Adrenal gland (tissue), 12 donors: ENCODE data around the gene LZTR1. TPM values are rescaled to one million over a fixed set of nuclear protein-coding genes. Genes with fewer than 3 reads are reported as not detected.
A peak's percentile ranks its signal among the peaks of the same experiment; 100 is the strongest.

Experiments used
- DNase-seq, 7 donors: peaks; one replicate each; pipeline ENCODE4 v3.0.0-alpha.2; 2019 to 2020
- H3K27ac ChIP-seq, 5 donors: fragments of 200-600 bp; sonication (generic) in 4 of 5; 1 replicate in 3 of 5; 2 replicates in 2 of 5; pipeline versions ENCODE4 v1.5.1 to v1.8.0; 2016 to 2020; ENCODE audit warnings: mild to moderate bottlenecking in 1 of 5
- H3K27me3 ChIP-seq: fragments of 200-600 bp; 2 replicates; pipeline ENCODE4 v1.8.0; 2021
- H3K36me3 ChIP-seq, 2 donors: fragments of 200-600 bp; replicated peaks in 1 of 2; 1 replicate in 1 of 2; 2 replicates in 1 of 2; pipeline versions ENCODE4 v1.5.1 to v1.8.0; 2018 to 2022
- H3K4me1 ChIP-seq, 2 donors: fragments of 200-600 bp; replicated peaks in 1 of 2; 1 replicate in 1 of 2; 2 replicates in 1 of 2; pipeline versions ENCODE4 v1.5.1 to v1.8.0; 2018 to 2021
- H3K4me3 ChIP-seq, 4 donors: fragments of 200-600 bp; sonication (generic) in 3 of 4; one replicate each; pipeline ENCODE4 v1.5.1; 2016 to 2018
- H3K9me3 ChIP-seq, 3 donors: fragments of 200-600 bp; sonication (generic) in 1 of 3; replicated peaks in 1 of 3; 1 replicate in 2 of 3; 2 replicates in 1 of 3; pipeline versions ENCODE4 v1.5.1 to v1.8.0; 2016 to 2021
- POLR2A ChIP-seq, 2 donors: fragments of 450-650 bp; IDR thresholded peaks; one replicate each; pipeline ENCODE4 v1.6.1; 2017; ENCODE audit warnings: antibody characterized with exemption in 2 of 2, mild to moderate bottlenecking in 2 of 2, moderate library complexity in 1 of 2
- WGBS, 4 donors: extraction: QIAGEN DNeasy Blood & Tissue Kit in 2 of 4; methylation state at CpG; one replicate each; pipeline versions ENCODE4 v1.1.5 to v1.1.7; 2013 to 2017; 5-methylcytosine and 5-hydroxymethylcytosine counted together
- intact Hi-C, 2 donors: fragments of 100-400 bp; cut with DNase I; formaldehyde crosslinking; loops; one replicate each; pipeline versions ENCODE4 v1.14.1 to v1.15.0; 2022 to 2023
- polyA plus RNA-seq, 3 donors: library from polyadenylated mRNA; stranded (reverse); fragments of 200-250 nt in 2 of 3; fragments of 350-450 nt in 1 of 3; fragmentation: Illumina TruSeq in 1 of 3; extraction: RNeasy Lipid Tissue Mini Kit (QIAGEN cat#74804) in 1 of 3; gene quantifications; one replicate each; pipeline ENCODE4 v1.2.3, GENCODE V29; 2013 to 2014
- total RNA-seq, 9 donors: library from RNA; depleted of rRNA in 4 of 9; stranded (reverse); fragments of >200 nt in 4 of 9; fragments of 120-200 nt in 1 of 9; fragmentation: NEBNext Ultra II Directional in 1 of 9; extraction: Animal tissue kit (Norgen Biotek cat#: 25700) in 1 of 9; gene quantifications; one replicate each; pipeline versions ENCODE4 v1.1.0 to v1.2.4, GENCODE V29; 2013 to 2023
- TF ChIP-seq, protein P1 (sequence below), 6 experiments: fragments of 450-650 bp in 4 of 6; fragments of 200-600 bp in 2 of 6; sonication (generic) in 1 of 6; IDR thresholded peaks; 1 replicate in 5 of 6; 2 replicates in 1 of 6; pipeline versions ENCODE4 v1.5.1 to v1.8.0; 2016 to 2021; ENCODE audit warnings: antibody characterized with exemption in 6 of 6, mild to moderate bottlenecking in 2 of 6, moderate library complexity in 1 of 6
- donor health status: healthy with polysubstance abuse.
- donor health status: Bipolar disorder and iron deficiency.
- donor health status: DM: yes; HTN: yes; CAD: no.
- donor health status: DM: no; HTN: no; CAD: no.
- donor health status: DM: no; HTN: no; CAD: no.
- donor health status: DM: yes; HTN: yes; CAD: no.

The LZTR1 gene
- total and polyA plus RNA-seq, 12 donors = 32.6 to 100 (median 55.8) TPM

DNA sequence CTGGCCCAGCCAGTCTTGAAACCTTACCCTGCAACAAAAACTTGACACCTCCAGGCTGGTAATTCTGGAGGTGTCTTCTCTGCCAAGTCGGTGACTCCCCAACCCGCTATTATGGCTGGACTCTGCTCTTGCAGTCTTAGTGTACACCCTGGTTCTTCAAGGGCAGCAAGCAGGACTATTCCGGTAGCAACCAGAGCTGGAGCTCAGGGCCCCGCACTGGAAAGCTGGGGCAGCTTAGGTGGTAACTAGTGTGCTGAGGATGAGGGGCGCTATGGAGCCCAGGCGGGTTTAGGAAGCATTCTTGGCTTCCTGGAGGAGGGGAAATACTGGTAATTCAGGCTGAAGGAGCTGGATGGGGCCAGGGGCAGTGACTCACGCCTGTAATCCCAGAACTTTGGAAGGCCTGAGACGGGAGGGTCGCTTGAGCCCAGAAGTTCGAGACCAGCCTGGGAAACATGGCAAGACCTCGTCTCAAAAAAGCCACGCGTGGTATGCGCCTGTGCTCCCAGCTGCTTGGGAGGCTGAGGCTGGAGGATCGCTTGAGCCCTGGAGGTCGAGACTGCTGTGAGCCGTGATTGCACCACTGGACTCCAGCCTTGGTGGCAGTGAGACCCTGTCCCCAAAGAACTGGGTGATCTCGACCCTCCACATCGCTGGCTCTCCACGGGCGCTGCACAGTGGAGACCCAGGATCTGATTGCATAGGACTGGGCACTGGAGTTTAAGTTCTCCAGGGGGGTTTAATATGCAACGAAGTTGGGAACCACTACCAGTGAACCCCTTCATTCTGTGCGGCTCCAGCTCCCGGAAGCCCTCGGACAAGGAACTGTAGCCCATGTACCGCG is 25.6 kb upstream of the LZTR1 start:
- Histone ChIP-seq H3K27me3 (no peaks in the 10 kb centered on the region), H3K4me1 (no peaks in the 10 kb centered on the region), H3K9me3 (no peaks in the 10 kb centered on the region), H3K4me3 (peak overlapping the region; percentile 9 to 84 (median 40)), H3K27ac (no peak overlapping the region), H3K36me3 (peaks cover 0 to 26% of the 10 kb centered on the region in 2 donors)
- TF ChIP-seq POLR2A (IDR thresholded peaks at IDR 0.05) = no peak
- TF ChIP-seq, protein P1, sequence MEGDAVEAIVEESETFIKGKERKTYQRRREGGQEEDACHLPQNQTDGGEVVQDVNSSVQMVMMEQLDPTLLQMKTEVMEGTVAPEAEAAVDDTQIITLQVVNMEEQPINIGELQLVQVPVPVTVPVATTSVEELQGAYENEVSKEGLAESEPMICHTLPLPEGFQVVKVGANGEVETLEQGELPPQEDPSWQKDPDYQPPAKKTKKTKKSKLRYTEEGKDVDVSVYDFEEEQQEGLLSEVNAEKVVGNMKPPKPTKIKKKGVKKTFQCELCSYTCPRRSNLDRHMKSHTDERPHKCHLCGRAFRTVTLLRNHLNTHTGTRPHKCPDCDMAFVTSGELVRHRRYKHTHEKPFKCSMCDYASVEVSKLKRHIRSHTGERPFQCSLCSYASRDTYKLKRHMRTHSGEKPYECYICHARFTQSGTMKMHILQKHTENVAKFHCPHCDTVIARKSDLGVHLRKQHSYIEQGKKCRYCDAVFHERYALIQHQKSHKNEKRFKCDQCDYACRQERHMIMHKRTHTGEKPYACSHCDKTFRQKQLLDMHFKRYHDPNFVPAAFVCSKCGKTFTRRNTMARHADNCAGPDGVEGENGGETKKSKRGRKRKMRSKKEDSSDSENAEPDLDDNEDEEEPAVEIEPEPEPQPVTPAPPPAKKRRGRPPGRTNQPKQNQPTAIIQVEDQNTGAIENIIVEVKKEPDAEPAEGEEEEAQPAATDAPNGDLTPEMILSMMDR (IDR thresholded peaks at IDR 0.05) = no peak
- intact Hi-C loops = no loop called here
- WGBS, 4 donors = 44 to 55% (median 51%) methylated on average over 18 to 27 of the region's 27 CpGs
- DNase-seq = no peak

DNA sequence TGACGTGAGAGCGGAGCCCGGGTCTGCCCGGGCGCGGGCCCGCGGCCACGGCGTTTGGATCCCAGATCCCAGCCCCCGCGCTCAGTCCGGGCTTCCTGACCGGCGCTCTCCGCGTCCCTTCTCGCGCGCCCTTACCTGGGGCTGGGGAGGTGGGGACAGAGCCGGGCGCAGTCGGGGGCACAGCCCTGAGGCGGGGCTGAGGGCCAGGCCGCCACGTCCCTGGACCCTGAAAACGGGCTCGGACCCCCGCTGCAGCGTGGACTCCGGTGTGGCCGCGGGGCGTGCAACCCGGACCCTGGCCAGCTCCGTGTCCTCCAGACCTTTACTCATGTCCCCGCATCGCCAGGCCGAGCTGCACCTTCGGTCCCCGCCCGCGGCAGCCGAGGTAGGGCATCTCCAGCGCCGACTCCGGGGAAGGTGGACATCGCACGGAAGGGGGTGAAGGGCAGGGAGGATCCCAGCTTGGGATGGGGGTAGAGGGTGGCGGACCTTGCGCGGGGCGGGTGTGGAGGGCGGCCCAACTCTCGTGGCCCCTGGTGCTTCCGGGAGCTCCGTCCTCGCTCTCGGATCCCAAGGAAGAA is 24.9 kb upstream of the LZTR1 start:
- no peaks in the 10 kb centered on the region for H3K9me3 ChIP-seq
- H3K27me3 ChIP-seq = no peaks in the 10 kb centered on the region
- peaks cover 0 to 19% of the 10 kb centered on the region in 2 donors for H3K36me3 ChIP-seq
- WGBS, 4 donors = 1 to 3% (median 1%) methylated on average over 15 to 59 of the region's 59 CpGs; no CpG with 5 or more reads in 1 of the 4 donors
- TF ChIP-seq POLR2A (IDR thresholded peaks at IDR 0.05) = no peak
- TF ChIP-seq, protein P1 (IDR thresholded peaks at IDR 0.05) = no peak
- peak in 2 of 7 donors; percentile 35 to 42 for DNase-seq
- no peaks in the 10 kb centered on the region for H3K4me1 ChIP-seq
- H3K4me3 ChIP-seq = peak overlapping the region; percentile 9 to 84 (median 47)
- H3K27ac ChIP-seq = peak overlapping the region in 2 of 5 donors; percentile 18 to 27
- intact Hi-C loops = no loop called here

DNA sequence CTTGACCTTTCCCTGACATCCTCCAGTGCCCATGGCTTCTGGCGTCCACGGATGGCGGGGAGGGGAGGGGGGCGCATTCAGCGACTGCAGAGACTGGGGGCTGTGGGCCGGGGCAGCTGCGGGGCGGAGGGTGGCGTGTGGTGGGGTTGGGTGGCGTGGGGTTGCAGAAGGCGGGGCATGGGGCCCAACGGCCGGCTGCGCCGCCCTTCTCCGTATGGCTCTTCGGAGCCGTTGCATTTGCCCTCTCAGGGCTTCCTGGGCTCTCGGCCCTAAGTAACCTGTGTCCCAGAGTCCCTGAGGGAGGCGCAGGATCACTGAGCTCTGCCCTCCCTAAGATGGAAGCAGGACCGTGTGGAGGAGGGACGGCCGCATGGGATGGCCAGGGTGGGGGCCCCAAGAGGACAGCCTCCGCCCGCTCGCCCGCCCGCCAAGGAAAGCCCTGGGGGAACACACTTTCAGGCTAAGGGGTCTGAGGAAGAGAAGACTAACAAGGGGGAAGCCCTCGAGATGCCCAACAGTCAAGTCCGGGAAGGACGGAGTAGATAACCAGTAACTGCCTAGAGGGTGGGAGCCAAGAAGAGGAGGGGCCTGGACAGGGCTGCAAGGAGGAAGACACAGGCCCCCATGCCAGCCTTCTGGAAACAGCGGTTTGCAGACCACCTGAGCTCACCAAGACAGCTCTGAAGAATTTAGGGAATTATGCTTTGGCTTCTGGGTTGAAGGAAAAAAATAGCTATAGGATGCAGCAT is 24.2 kb upstream of the LZTR1 start:
- no peaks in the 10 kb centered on the region for H3K4me1 ChIP-seq
- peak in 1 of 7 donors; percentile 26 for DNase-seq
- no peaks in the 10 kb centered on the region for H3K9me3 ChIP-seq
- 10 to 23% (median 13%) methylated on average over 5 to 32 of the region's 32 CpGs for WGBS, 4 donors
- intact Hi-C loops = no loop called here
- H3K4me3 ChIP-seq = peak overlapping the region in 3 of 4 donors; percentile 9 to 84 (median 46)
- H3K36me3 ChIP-seq = peaks cover 0 to 13% of the 10 kb centered on the region in 2 donors
- peak overlapping the region in 1 of 5 donors; percentile 27 for H3K27ac ChIP-seq
- TF ChIP-seq, protein P1 (IDR thresholded peaks at IDR 0.05) = no peak
- no peak for TF ChIP-seq POLR2A (IDR thresholded peaks at IDR 0.05)
- H3K27me3 ChIP-seq = no peaks in the 10 kb centered on the region
